ES-I3 (cell line): ENCODE results near the gene RIPOR1.
"Not testable (repeated sequence)": the region's sequence is repeated elsewhere in the genome, so short reads cannot be mapped to it uniquely, and the experiment has no call there.

Experiments
- H3K36me3 ChIP-seq: 2 replicates; pipeline ENCODE4 v1.6.1; 2013; ENCODE audit warnings: mild to moderate bottlenecking, low read length, control low read depth, moderate library complexity; ENCODE audit not compliant: insufficient read depth
- H3K4me1 ChIP-seq: 2 replicates; pipeline ENCODE4 v1.6.1; 2013; ENCODE audit warnings: mild to moderate bottlenecking, control low read depth, low read length; ENCODE audit not compliant: insufficient read depth
- H3K9ac ChIP-seq: 2 replicates; pipeline ENCODE4 v1.6.1; 2013; ENCODE audit warnings: low read depth, mild to moderate bottlenecking, low read length, moderate library complexity
- H3K9me3 ChIP-seq: 2 replicates; pipeline ENCODE4 v1.6.1; 2013; ENCODE audit warnings: mild to moderate bottlenecking, low read length, moderate library complexity; ENCODE audit not compliant: control insufficient read depth, insufficient read depth

The RIPOR1 gene

GRCh38 chr16:67528870-67529581 is 397 bp downstream of the RIPOR1 start:
- H3K9ac ChIP-seq: peak overlapping the region; percentile 85
- no peaks in the 10 kb centered on the region for H3K36me3 ChIP-seq
- no peaks in the 10 kb centered on the region for H3K9me3 ChIP-seq
- H3K4me1 ChIP-seq: peaks cover 5% of the 10 kb centered on the region; the same call in 1 of the 2 replicates

- Histone ChIP-seq H3K9ac (peak overlapping the region; percentile 85), H3K9me3 (no peaks in the 10 kb centered on the region), H3K36me3 (no peaks in the 10 kb centered on the region), H3K4me1 (peaks cover 5% of the 10 kb centered on the region; the same call in 1 of the 2 replicates)
Measured at GRCh38 chr16:67529582-67530012, 968 bp downstream of the RIPOR1 start.

- H3K4me1 ChIP-seq: peaks cover 3% of the 10 kb centered on the region; the same call in 1 of the 2 replicates
- H3K9me3 ChIP-seq: no peaks in the 10 kb centered on the region
- no peaks in the 10 kb centered on the region for H3K36me3 ChIP-seq
- peak overlapping the region; percentile 85 for H3K9ac ChIP-seq
Measured at GRCh38 chr16:67530013-67530939, 1.6 kb downstream of the RIPOR1 start.

- Histone ChIP-seq H3K9me3 (no peaks in the 10 kb centered on the region), H3K4me1 (peaks cover 3% of the 10 kb centered on the region; the same call in 1 of the 2 replicates), H3K36me3 (no peaks in the 10 kb centered on the region), H3K9ac (no peak overlapping the region)
Measured at GRCh38 chr16:67531247-67531646, 2.6 kb downstream of the RIPOR1 start.

DNA sequence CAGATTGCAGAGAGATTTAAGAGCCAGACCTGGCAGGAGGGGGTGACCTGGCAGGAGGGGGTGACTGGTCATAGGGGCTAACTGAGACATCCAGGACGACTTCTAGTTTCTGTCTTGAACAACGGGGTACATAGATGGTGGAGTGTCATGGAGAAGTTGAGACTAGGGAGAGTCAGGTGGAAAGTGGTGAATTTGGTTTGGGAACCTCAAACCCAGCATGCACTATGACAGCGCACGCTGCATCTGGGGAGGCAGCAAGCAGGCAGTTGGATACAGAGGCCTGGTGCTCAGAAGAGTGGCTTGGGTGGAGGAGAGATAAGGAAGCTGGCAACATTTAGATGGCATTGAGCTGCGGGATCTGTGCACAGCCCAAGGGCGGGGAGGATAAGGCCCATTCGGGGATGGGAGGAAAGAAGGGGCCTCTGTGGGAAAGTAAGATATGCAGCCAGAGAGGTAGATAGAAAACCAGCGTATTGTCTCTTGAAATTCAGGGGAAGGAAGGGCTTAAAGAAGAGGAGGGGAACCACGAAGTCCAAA is 4.5 kb downstream of the RIPOR1 start:
- no peak overlapping the region for H3K9ac ChIP-seq
- H3K36me3 ChIP-seq: no peaks in the 10 kb centered on the region
- no peaks in the 10 kb centered on the region for H3K9me3 ChIP-seq
- H3K4me1 ChIP-seq: peaks cover 3% of the 10 kb centered on the region; the same call in 1 of the 2 replicates

- H3K9ac ChIP-seq, H3K36me3 ChIP-seq, H3K4me1 ChIP-seq, H3K9me3 ChIP-seq: not testable (repeated sequence)
Measured at GRCh38 chr16:67533987-67534386, 5.4 kb downstream of the RIPOR1 start.

DNA sequence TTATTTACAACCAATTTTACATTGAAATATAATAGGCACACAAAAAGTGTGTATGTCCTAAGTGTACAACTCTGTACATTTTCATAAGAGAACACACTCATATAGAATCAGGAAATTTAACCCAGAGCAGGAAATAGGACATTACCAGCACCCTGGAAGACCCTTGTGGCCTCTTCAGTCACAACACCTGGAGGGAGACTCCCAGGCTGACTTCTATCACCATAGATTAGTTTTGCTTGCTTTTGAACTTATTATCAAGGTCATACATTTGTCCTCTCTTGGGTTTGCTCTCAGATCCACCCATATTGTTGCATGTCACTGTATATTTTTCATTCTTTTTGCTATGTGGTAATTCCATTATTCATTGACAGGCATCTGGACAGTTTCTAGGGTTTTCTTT is 5.8 kb downstream of the RIPOR1 start:
- Histone ChIP-seq H3K9ac (no peak overlapping the region), H3K36me3 (no peaks in the 10 kb centered on the region), H3K9me3 (no peaks in the 10 kb centered on the region), H3K4me1 (peaks cover 10% of the 10 kb centered on the region; the same call in 1 of the 2 replicates)

DNA sequence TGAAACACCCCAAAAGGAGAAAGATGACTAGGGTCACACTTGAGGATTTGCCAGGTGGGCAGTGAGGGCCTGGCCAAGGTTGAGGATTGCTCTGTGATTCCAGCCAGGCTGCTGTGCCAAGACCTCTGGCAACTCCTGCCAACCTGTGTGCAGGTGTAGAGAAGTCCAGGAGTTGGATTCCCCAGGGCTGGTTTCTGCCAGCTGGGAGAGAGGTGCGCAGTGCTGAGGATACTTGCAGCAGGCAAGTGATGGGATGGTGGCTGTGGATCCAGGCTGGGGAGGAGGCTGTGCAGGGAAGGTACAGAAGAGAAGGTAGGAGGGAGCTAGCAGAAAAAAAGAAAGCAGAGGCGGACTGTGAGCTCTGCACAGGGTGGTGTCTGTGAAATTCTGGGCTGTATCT is 6.6 kb downstream of the RIPOR1 start:
- H3K9me3 ChIP-seq: no peaks in the 10 kb centered on the region
- peaks cover 12% of the 10 kb centered on the region; the same call in 1 of the 2 replicates for H3K4me1 ChIP-seq
- no peaks in the 10 kb centered on the region; the same call in 1 of the 2 replicates for H3K36me3 ChIP-seq
- no peak overlapping the region for H3K9ac ChIP-seq

- Histone ChIP-seq H3K9me3 (no peaks in the 10 kb centered on the region), H3K4me1 (peaks cover 9% of the 10 kb centered on the region; the same call in 1 of the 2 replicates), H3K9ac (peak overlapping the region; percentile 89), H3K36me3 (peaks cover 4% of the 10 kb centered on the region; the same call in 1 of the 2 replicates)
Measured at GRCh38 chr16:67537270-67537635, 8.6 kb downstream of the RIPOR1 start.

DNA sequence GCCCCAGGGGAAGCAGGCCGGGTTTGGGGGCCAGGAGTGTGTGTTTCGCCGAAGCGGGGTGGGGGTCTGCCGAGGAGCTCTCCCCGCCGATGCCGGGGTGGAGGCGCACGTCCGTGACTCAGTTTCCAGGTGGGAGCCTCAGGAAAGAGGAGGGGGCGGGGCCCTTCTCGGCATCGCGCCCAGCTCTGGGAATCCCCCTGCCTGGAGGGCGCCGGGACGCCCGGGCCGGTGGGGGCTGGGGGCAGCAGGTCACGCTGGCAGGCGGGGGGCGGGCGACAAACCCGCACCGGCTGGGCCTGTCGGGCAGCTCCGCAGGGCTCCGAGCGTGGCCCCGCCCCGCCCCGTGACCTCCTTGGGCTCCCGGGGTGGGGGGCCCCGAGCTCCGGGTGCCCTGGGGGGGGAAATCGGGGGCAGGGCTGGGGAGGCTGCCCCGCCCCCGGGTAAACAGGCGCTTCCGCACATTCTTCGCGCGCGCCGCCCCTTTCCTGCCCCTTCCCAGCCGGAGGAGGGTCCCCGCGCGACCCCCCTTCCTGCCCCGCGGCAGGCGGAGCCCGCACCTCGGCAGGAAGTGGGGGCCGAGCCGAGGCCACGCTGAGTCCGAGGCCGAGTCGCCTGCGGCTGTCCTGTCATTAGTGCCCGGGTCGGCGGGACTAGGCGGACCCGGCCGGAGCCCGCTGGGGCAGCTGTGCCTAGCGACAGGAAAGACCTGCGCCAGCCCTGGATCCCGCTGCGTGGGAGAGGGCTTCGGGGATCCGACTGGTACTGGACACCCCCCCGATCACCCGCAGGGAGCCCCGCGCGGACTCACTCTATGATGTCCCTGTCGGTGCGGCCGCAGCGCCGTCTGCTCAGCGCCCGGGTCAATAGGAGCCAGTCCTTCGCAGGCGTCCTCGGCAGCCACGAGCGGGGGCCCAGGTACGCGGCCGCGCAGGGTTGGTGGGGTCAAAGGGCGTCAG is 9.3 kb downstream of the RIPOR1 start:
- no peaks in the 10 kb centered on the region for H3K9me3 ChIP-seq
- peaks cover 5% of the 10 kb centered on the region; the same call in 1 of the 2 replicates for H3K36me3 ChIP-seq
- peaks cover 9% of the 10 kb centered on the region; the same call in 1 of the 2 replicates for H3K4me1 ChIP-seq
- H3K9ac ChIP-seq: peak overlapping the region; percentile 89

- H3K9me3 ChIP-seq: no peaks in the 10 kb centered on the region
- peaks cover 5% of the 10 kb centered on the region; the same call in 1 of the 2 replicates for H3K36me3 ChIP-seq
- H3K4me1 ChIP-seq: peaks cover 9% of the 10 kb centered on the region; the same call in 1 of the 2 replicates
- H3K9ac ChIP-seq: peak overlapping the region; percentile 89
Measured at GRCh38 chr16:67538666-67539101, 10.1 kb downstream of the RIPOR1 start.

GRCh38 chr16:67539271-67539670 is 10.6 kb downstream of the RIPOR1 start:
- Histone ChIP-seq H3K9me3 (no peaks in the 10 kb centered on the region), H3K9ac (0 out of 2 replicates have a peak overlapping the region, but pooled peaks have one; percentile 11), H3K36me3 (peaks cover 5% of the 10 kb centered on the region; the same call in 1 of the 2 replicates), H3K4me1 (peaks cover 9% of the 10 kb centered on the region; the same call in 1 of the 2 replicates)
